ENCODE results near the gene ZFAND4. TPM values are rescaled to one million over a fixed set of nuclear protein-coding genes. Genes with fewer than 3 reads are reported as not detected.

The ZFAND4 gene
- total RNA-seq, 1 experiment from 2014 or later, result 15.5 TPM

DNA sequence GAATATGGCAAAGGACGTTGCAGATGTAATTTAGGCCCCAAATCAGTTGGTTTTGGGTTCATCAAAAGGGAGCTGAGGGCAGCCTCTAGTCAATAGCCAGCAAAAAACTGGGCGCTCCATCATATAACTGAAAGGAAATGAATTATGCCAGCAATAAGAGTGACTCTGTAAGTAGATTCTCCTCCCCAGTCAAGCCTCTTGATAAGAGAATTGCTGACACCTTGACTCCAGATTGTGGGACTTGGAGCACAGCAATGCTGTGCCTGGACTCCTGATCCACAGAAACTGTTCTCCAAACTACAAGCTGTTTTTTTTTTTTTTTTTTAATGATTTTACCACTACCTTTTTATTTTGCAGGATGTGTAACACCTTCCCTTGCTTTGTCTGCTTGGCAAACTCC lies 25.5 kb downstream of the ZFAND4 start:
- H3K4me1 ChIP-seq (ENCODE audit: control insufficient read depth in 1 of 2, insufficient read depth in 2 of 2, low read length in 2 of 2), result no peaks in the 10 kb centered on the region
- ChIA-PET CTCF (no interaction called here), RAD21 (ENCODE audit: low non-redundant PET in 1 of 2, low total read pairs in 2 of 2, uncharacterized antibody in 2 of 2, unreplicated experiment in 2 of 2) (no interaction called here), POLR2A (no interaction called here)
- intact Hi-C loops (cut with micrococcal nuclease), result no loop called here
- no peaks in the 10 kb centered on the region for H3K9me2 ChIP-seq (ENCODE audit: insufficient read depth)
- H3K79me2 ChIP-seq (ENCODE audit: insufficient read depth, low read length), result peaks cover 6% of the 10 kb centered on the region
- H3K36me3 ChIP-seq (ENCODE audit: control insufficient read depth in 1 of 2, insufficient read depth in 2 of 2, low read length in 2 of 2), result no peaks in the 10 kb centered on the region; a peak in 1 of 4 replicates
- no peak overlapping the region for H3K4me3 ChIP-seq (replicated peaks in 1 of 2; ENCODE audit: low read depth in 1 of 2, low read length in 2 of 2)
- H3K27ac ChIP-seq (ENCODE audit: low read depth, low read length), result no peak overlapping the region
- H3K9ac ChIP-seq (ENCODE audit: low read length), result no peak overlapping the region
- H3K9me3 ChIP-seq (ENCODE audit: control insufficient read depth in 1 of 2, insufficient read depth in 1 of 2, low read depth in 1 of 2, low read length in 2 of 2), result no peaks in the 10 kb centered on the region
- DNase-seq (ENCODE audit: low read depth, low spot score) (no peak), ATAC-seq (no peak)
- no peak overlapping the region for H2AFZ ChIP-seq (ENCODE audit: low read depth, low read length, poor library complexity, severe bottlenecking)
- BruUV-seq (replicated peaks), result no TSS peak
- H3K4me2 ChIP-seq (ENCODE audit: low read length), result no peak overlapping the region
- H3K27me3 ChIP-seq (ENCODE audit: insufficient read depth, low read length), result no peaks in the 10 kb centered on the region
- H4K20me1 ChIP-seq (ENCODE audit: insufficient read depth), result no peaks in the 10 kb centered on the region
- TF ChIP-seq, protein P1, sequence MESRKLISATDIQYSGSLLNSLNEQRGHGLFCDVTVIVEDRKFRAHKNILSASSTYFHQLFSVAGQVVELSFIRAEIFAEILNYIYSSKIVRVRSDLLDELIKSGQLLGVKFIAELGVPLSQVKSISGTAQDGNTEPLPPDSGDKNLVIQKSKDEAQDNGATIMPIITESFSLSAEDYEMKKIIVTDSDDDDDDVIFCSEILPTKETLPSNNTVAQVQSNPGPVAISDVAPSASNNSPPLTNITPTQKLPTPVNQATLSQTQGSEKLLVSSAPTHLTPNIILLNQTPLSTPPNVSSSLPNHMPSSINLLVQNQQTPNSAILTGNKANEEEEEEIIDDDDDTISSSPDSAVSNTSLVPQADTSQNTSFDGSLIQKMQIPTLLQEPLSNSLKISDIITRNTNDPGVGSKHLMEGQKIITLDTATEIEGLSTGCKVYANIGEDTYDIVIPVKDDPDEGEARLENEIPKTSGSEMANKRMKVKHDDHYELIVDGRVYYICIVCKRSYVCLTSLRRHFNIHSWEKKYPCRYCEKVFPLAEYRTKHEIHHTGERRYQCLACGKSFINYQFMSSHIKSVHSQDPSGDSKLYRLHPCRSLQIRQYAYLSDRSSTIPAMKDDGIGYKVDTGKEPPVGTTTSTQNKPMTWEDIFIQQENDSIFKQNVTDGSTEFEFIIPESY (IDR thresholded peaks at IDR 0.05; ENCODE audit: extremely low read depth, insufficient replicate concordance, low read length), result no peak
- TF ChIP-seq, protein P2, sequence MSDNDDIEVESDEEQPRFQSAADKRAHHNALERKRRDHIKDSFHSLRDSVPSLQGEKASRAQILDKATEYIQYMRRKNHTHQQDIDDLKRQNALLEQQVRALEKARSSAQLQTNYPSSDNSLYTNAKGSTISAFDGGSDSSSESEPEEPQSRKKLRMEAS (IDR thresholded peaks at IDR 0.05), result no peak
- TF ChIP-seq, protein P3, sequence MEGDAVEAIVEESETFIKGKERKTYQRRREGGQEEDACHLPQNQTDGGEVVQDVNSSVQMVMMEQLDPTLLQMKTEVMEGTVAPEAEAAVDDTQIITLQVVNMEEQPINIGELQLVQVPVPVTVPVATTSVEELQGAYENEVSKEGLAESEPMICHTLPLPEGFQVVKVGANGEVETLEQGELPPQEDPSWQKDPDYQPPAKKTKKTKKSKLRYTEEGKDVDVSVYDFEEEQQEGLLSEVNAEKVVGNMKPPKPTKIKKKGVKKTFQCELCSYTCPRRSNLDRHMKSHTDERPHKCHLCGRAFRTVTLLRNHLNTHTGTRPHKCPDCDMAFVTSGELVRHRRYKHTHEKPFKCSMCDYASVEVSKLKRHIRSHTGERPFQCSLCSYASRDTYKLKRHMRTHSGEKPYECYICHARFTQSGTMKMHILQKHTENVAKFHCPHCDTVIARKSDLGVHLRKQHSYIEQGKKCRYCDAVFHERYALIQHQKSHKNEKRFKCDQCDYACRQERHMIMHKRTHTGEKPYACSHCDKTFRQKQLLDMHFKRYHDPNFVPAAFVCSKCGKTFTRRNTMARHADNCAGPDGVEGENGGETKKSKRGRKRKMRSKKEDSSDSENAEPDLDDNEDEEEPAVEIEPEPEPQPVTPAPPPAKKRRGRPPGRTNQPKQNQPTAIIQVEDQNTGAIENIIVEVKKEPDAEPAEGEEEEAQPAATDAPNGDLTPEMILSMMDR (IDR thresholded peaks at IDR 0.05 in 2 of 3, conservative IDR thresholded peaks at IDR 0.05 in 1 of 3; ENCODE audit: borderline replicate concordance in 1 of 3, insufficient read depth in 1 of 3, low read depth in 2 of 3, low read length in 2 of 3), result no peak
- TF ChIP-seq JUND (IDR thresholded peaks at IDR 0.05), result no peak
- TF ChIP-seq ELF1 (IDR thresholded peaks at IDR 0.05; ENCODE audit: borderline replicate concordance, low read depth), result no peak
- no peak for TF ChIP-seq EZH2 (IDR thresholded peaks at IDR 0.05)
- TF ChIP-seq, protein P4, sequence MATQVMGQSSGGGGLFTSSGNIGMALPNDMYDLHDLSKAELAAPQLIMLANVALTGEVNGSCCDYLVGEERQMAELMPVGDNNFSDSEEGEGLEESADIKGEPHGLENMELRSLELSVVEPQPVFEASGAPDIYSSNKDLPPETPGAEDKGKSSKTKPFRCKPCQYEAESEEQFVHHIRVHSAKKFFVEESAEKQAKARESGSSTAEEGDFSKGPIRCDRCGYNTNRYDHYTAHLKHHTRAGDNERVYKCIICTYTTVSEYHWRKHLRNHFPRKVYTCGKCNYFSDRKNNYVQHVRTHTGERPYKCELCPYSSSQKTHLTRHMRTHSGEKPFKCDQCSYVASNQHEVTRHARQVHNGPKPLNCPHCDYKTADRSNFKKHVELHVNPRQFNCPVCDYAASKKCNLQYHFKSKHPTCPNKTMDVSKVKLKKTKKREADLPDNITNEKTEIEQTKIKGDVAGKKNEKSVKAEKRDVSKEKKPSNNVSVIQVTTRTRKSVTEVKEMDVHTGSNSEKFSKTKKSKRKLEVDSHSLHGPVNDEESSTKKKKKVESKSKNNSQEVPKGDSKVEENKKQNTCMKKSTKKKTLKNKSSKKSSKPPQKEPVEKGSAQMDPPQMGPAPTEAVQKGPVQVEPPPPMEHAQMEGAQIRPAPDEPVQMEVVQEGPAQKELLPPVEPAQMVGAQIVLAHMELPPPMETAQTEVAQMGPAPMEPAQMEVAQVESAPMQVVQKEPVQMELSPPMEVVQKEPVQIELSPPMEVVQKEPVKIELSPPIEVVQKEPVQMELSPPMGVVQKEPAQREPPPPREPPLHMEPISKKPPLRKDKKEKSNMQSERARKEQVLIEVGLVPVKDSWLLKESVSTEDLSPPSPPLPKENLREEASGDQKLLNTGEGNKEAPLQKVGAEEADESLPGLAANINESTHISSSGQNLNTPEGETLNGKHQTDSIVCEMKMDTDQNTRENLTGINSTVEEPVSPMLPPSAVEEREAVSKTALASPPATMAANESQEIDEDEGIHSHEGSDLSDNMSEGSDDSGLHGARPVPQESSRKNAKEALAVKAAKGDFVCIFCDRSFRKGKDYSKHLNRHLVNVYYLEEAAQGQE (IDR thresholded peaks at IDR 0.05; ENCODE audit: low read depth), result no peak
- TF ChIP-seq, protein P5, sequence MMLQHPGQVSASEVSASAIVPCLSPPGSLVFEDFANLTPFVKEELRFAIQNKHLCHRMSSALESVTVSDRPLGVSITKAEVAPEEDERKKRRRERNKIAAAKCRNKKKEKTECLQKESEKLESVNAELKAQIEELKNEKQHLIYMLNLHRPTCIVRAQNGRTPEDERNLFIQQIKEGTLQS (IDR thresholded peaks at IDR 0.05), result no peak
- TF ChIP-seq POLR2A (IDR thresholded peaks at IDR 0.05; ENCODE audit: borderline replicate concordance, extremely low read depth, insufficient read depth, insufficient read length), result no peak
- no peak for TF ChIP-seq CBX3 (IDR thresholded peaks at IDR 0.05; ENCODE audit: low read depth)
- no peak for TF ChIP-seq TCF7L2 (IDR thresholded peaks at IDR 0.05; ENCODE audit: borderline replicate concordance, extremely low read depth, insufficient read depth, insufficient read length)
